GM21737 (cell line): ENCODE data around the gene SCGB3A1.

Source experiments
- ATAC-seq: cut with Tn5 transposase; IDR thresholded peaks from one replicate; pipeline ENCODE4 v1.9.1; 2021; ENCODE audit warnings: mild to moderate bottlenecking, moderate library complexity; ENCODE audit not compliant: unreplicated experiment

Gene SCGB3A1, protein sequence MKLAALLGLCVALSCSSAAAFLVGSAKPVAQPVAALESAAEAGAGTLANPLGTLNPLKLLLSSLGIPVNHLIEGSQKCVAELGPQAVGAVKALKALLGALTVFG

DNA sequence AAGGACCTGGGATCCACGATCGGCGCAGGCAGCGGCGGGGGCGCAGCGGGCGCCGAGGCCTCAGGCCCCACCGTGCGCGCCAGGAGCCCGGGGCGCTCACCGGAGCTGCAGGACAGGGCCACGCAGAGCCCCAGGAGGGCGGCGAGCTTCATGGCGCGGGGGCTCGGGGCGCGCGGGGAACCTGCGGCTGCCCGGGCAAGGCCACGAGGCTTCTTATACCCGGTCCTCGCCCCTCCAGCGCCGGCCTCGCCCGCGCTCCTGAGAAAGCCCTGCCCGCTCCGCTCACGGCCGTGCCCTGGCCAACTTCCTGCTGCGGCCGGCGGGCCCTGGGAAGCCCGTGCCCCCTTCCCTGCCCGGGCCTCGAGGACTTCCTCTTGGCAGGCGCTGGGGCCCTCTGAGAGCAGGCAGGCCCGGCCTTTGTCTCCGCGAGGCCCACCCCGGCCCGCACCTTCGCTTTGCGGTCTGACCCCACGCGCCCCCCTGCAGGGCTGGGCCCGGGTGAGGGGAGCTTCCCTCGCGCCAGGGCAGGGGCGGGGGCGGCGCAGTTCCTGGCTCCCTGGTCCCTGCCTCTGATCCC, at the start of gene SCGB3A1:
TSS of gene SCGB3A1 (minus strand) at position 189 of the 577 bp plus-strand sequence. CDS start at position 152, 37 bp downstream.
- ATAC-seq, result no peak

DNA sequence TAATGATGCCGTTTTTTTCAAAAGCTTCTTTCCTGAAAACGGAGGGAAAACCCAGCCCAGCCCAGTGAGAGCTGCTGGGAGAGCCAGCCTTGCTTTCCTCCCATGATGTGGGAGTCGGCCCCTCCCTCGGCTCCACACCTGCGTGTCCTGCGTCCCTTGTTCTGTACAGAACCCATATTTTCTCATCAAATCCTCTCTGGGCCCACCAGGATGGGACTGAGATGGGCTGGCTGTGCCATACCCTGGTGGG, 49.2 kb upstream of the SCGB3A1 start:
- no peak for ATAC-seq

DNA sequence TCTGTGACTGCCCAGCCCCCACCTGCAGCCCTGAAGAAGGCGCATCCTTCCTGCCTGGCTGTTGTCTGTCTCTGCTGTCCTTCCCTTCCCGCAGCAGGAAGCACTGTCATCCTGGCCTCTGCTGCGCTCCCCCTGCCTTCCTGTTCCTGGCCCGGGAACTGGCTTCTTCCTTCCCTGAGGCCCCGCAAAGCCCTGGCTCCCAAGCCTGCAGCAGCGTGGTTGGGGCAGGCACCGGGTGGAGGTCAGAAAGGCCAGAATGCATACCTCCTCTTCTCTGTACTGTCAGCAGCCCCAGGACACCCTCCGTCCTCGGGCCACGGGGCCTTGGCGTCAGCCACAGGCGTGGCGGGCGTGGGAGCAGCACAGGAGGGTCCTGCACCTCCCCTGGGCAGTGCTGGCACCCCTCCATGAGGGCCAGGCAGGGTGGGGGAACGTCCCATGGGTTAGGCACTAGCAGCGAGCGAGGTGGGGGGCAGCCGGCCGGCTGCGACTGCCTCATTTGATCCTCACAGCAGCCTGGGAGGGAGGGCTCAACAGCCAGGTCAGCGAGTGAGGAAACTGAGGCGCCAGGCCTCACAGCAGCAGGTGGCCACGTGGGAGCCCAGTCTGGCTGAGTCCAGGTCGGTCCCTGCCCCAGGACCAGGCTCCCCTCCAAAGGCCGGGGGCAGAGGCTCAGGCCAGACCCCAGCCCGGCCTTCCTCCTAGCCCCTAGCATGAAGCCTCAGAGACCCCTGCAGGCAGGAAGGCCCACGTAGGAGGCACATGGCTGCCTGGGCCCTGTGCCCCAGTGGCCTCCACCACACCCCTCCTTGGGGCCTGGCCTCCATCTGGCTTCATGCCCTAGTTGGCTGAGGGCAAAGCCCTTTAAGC, 48.7 kb upstream of the SCGB3A1 start:
- no peak for ATAC-seq

DNA sequence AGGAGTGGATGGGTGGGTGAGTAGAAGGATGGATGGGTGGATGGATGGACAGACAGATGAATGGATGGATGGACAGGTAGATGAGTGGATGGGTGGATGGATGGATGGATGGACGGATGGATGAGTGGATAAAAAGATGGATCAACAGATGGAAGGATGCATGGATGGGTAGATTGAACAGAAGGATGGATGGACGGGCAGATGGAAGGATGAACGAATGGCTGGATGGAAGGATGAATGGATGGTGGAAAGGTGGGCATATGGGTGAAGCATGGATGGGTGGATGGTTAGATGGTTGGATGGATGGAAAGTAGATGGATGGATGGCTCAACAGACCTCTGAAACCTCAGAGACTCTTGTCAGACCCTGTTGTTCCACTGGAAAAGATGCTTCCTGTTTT, 48.0 kb upstream of the SCGB3A1 start:
- ATAC-seq, result no peak

DNA sequence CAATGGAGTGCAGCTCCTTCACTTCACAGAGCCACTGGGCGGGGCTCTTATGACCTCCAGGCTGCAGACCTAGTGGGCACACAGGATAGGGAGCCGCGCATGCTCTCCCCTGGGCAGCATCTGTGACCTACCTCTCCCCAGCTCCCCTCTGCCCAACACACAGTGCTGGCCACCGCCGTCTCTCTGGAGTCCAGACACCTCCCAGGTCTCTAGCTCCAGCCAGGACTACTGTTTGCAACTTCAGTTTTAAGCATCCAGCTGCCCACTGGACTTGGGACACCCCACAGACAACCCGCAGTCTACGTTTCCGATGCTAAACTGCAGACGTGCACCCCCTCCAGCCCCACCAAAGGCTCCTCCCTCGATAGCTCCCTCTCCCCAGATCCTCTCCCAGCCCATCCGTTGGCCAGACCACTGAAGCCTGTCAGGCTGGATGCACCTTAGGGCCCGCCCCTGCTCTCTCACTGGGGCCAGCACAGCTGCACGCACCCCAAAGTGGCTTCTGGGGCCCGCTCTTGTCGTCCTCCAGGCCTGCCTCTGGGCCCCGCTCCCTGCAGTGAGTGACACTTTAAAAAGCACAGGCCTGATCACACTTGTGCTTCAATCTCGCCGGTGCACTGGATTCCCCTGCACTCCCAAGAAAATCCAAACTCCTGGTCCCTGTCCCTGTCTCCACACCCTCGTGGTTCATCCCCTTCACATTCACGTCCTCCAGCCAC, 46.8 kb upstream of the SCGB3A1 start:
- ATAC-seq, result no peak

DNA sequence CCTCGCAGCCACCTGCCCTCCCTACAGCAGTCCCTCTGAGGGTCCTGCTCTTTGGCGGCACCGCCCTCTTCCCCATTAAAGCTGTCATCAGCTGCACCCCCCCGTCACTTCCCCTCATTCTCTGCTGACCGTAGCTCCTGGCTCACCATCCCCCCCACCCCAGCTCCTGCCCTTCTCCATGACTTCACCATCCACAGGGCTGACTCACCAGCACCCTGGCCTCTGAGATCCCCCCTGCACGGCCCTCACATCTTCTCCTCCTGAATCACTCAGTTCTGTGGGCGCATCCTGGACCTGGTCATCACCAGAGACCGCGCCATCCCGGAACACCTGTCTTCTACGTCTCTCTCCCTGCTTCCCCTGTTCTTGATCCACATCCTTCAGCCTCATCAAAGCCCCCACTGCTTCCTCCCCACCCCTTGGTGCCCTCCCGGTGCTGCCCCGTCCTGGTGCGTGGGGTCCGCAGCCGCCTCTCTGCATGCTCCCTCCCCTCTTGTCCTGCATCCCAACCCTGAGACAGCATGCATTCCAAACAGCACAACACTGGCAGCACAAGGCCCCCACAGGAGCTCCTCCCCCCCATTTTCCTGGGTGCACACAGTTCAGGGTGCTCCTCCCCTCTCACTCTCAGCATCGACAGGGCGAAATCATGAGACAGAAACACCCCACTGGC, 45.2 kb upstream of the SCGB3A1 start:
- ATAC-seq, result no peak

DNA sequence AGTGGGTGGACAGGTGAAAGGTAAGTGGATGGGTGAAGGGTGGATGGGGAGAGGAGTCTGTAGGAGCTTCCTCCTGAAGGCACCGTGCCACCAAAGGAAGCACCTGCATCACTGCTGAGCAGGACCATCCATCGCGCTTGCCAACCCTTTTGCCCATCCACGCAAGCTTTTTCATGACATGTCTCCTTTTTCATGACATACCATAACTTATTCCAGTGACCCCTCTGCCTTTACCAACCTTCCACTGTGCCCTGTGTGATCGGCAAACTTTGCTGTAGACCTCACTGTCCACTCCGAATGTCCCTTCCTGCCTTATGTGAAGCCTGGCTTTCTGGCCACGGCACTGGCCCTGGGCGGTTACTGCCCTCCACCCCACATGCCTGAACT, 44.7 kb upstream of the SCGB3A1 start:
- ATAC-seq, result no peak

DNA sequence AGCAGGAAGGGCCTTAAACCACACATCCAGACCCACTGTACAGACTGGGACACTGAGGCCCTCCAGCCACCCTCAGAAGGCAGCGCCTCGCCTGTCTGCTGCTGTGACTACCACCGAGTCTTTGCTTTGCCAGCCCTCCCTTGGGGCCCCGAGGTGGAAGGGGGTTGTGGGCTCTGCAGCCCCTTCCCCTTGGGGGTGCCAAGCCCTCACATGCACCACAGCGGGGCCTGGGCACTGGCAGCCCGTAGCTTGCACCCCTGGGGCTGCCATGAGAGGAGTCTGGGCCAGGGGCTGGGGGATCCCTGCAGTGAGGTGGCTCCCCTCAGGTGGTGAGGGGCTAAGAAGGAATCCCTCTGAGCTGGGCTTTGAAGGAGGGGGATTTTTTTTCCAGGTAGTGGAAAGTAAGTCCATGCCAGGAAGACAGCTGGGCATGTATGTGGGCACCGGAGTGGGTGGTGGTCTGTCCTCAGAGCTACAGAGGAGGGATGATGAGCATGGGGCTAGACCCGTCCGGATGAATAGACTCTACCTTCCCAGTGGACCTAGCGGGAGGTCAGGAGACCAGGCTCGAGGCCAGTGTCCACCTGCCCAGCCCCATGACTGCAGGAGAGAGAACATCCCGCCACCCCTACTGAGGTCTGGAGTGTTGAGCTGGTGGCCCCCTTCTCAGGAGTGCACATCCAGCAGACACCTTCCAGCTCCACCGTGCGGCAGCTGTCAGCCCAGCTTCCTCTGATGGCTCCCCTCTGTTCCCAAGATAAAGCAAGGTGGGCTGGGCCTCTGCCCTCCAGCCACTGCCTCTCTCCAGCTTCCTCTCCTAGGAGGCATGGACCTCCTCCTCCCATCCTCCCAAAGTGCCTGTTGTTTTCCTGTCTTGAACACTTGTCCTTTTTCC, 42.2 kb upstream of the SCGB3A1 start:
- ATAC-seq, result no peak

DNA sequence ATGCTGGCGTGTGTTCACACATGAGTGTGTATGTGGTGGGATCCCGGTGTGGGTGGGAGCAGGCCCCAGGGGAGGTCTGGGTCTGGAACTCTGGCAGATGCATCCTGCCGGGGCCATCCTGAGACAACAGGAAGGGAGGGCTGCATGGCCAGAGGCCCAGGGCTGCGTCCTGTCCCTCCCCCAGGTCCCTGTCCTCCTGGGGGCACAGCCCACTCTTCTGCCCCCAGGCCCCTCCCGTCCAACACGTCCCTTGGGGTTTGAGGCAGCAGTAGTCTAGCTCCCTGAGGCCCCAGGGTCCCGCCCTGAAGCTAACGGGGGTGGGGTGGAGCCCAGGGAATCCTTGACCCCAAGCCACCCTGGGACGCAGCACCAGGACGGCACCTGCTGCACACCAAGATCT, 41.5 kb upstream of the SCGB3A1 start:
- ATAC-seq, result no peak

DNA sequence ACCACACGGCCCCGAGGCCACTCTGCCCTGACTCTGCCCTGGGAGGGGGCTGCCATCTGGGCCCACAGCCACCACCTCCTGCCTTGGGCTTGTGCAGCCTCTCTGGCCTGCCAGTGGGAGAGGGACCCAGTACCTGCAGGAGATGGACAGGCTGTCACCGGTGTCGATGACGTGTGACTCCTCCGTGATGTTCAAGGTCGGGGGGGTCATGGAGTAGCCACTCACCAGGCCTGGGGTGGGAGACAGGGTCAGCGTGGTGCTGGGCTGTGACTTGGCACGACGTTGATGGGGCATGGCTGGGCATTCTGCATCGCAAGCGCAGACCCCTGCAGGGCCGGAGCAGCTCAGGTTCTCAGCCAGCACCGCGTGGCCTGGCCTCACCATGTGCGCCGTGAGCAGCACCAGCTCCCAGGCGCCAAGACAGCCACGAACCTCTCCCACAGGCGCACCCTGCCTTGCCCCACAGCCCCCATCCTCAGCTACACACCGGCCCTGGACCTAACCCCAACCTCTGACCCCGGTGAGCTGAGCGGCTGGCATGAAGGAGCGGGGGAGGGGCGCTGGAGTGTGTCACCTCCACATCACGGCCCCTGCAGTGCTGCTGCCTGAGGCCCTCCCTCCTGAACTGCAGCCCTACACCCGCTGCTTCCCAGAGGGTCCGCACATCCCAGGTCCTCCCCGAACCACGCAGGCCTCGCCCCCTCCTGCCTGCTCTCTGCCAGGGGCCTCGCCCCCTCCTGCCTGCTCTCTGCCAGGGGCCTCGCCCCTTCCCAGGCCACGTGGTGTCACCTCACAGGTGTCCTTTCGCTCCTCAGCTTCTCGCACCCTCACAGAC, 40.5 kb upstream of the SCGB3A1 start:
- ATAC-seq, result no peak

DNA sequence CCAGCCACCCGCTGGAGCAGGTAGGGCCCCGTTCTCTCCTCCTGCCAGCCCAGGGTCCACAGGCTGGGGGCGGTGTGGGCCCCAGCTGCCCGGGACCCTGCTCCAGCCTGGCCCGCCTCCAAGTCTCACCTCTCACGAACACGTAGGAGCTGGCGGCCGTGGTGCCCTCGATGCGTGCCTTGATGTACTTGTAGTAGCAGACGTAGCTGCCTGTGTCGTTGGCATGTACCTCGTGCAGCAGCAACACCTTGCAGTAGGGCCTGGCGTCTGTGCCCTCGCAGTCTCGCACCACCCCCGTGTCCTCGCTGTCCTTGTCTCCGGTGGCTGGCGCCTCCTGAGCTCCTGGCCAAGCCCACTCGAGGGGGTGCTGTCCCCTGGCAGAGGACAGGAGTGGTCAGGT, 39.1 kb upstream of the SCGB3A1 start:
- ATAC-seq, result no peak

DNA sequence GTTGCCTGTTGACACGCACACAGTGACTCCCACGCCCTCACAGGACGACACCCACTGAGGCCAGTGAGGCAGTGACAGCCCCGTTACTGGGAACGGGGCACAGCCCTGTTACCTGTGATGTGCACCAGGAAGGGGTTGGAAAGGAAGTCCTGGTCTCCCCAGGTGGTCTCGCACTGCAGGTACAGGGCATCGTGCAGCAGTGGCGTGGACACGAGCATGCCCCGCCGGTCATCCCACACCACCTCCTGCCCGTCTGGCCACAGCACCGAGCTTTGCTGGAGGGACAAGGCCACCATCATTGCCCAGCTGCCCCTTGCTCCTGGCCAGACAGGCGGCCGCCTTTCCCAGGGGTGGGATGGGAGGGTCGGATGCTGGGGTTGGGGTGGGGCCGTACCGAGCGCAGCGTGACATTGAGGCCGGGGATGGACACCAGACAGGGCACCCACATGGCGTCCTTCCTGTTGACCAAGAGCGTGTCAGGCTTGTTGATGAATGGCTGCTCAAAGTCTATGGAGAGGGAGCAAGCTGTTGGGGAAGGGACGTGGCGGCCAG, 38.6 kb upstream of the SCGB3A1 start:
- ATAC-seq, result no peak

DNA sequence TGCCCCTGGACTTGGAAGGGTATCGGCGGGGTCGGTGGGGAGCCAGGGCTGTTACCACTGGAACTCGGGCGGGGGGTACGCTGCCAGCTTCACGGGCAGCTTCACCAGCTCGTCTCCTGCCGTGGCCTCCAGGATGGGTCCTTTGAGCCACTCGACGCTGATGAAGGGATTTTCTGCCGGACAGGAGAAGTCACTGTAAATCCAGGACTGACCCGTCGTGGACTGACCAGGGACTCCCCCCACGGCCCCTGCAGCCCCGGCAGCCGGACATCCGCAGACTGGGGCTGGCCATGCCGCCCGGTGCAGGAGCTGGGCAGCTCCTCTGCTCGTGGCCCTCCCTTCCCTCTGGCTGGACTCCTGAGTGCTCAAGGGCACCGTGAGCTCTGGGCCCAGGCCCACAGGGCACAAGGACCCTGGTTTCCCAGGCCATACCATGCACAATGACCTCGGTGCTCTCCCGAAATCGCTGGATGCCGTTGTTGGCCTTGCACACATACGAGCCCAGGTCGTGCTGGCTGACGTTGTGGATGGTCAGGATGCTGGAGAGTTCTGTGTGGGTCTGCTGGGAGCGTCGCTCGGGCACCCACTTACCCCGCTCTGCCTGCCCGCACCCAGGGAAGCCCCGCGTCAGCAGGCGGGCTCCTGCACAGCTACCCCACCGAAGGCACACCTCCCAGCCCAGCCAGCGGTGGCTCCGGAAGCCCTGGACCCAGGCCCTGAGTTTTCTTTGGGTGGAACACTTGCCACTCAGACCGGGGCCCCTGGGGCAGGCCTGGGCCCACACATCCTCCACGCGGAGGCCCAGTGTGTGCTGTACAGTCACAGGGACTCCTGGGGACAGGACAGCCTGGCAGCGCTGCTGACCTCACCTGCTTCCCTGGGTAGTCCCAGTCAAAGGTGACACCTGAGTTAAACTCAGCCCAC, 37.8 kb upstream of the SCGB3A1 start:
- no peak for ATAC-seq

DNA sequence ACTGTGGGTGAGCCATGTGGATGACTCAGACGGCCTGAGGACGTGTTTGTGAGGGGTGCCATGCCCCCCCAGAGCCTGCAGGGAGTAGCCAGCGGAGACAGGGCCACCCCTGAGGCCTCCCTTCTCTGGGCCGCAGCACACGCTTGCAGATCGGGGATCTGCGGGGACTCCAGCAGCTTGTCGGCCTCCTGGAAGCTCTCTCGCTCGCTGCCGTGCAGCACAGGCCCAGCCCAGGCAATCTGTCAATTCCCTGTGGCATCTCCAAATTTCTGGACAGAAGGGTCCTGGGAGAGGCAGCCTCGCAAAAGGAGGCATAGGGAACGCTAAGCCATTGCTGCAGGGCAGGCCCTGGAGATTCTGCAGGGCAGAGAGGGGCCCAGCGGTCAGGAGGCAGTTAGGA, 36.9 kb upstream of the SCGB3A1 start:
- ATAC-seq, result no peak

DNA sequence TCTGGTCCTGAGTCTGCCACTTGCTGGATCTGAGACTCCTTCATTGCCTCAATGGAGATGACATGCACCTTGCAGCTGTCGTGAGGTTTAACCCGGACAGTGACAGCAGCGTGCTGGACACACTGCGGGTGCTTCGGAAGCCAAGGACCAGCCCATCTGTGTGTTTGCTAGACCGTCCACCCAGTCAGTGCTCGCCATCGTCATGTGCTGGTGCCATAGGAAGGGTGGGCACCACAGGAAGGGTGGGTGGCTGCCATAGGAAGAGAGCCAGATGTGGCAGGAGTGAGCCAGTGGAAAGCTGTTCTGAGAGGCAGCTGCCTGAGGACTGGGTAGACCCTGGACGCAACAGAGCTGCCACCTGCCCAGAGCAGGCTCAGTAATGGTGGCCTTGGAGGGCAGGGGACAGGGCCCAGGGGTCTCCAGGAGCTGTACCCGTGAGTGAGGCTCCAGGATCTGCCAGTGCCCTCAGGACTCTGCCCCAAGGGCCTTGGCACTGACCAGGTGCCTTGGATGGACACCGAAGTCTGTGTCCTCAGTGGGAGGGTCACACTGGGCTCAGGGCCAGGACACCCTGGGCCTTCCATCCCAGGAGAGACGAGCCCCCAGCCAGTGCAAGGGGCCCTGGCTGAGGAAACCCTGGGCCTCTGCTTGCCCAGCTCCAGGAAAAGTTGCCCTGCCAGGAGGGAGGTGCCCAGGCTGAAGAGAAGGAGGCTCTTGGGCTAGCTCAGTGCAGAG, 36.3 kb upstream of the SCGB3A1 start:
- no peak for ATAC-seq

DNA sequence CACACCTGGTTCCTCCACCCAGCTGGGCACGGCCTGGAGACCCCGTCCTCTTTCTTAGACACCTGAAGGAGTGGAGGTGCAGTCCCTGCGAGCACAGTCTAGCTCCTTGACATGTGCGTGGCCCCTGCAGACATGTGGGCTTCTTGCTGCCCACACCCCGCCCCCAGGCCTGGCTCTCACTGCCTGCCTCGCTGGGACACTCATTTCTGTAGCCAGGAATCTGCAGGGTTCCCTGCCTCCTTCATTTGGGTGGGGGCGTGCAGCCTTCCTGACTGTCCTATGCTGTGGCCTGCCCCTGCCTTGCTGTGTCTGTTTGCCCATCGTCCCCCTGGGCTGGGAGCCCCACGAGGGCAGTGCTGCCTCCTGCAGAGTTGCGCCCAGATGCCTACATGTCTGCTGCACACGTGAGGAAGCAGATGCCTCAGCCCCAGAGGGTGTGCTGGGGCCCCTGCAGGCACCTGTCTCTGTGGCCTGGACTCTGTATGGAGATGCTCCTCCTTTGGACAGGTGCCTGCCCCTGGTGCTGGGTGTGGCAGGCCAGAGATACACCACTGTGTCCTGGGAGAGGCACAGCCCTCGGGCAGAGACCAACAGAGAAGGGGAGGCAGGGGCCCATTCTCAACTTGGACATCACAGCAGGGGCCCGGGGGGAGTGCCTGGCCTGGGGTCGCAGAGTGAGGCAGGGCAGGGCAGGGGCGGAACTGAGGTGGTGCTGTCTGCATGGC, 35.5 kb upstream of the SCGB3A1 start:
- ATAC-seq, result no peak
